ENCODE results near the gene CASZ1. TPM values are rescaled to one million over a fixed set of nuclear protein-coding genes. Genes with fewer than 3 reads are reported as not detected.

The CASZ1 gene
- total and polyA plus RNA-seq, 10 of the 15 experiments (the other 5 are each of a cell fraction or from before 2014, with no cell fraction given) = 0.52 to 9.8 (median 3.7) TPM

DNA sequence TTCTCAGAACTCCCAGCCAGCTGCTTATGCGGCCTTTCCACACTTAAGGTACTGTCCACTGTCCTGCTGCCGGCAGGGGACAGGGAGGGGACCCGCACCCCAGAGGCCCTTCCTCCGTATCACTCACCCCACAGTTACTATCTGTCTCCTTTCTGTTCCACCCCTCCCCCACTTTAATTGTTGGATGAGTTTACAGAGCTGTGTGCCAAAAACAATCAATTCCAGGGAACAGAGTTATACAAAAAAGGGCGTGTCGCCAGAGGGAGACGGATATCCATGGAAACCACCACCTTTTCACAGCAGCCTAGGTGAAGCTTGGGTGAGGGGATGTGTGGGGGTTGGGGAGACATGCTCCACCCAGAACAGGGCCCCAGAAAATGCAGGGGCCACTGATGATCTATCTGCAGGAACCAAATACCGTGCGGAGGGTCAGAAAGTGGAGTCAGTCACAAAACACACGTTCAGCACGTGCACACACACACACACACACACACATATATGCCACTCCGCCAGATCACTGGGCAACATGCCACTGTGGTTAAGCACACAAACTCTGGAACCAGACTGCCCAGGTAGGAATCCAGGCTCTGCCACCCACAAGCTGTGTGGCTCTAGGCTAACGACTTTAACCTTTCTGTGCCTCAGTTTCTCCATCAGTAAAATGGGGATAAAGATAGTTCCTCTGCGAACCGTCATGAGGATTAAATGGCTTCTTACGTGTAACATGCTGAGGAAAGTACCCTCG, 30.5 kb downstream of the CASZ1 start:
- Histone ChIP-seq H3K79me2 (ENCODE audit: control insufficient read depth, insufficient read depth, low read length) (no peaks in the 10 kb centered on the region), H3K9me3 (replicated peaks; ENCODE audit: control insufficient read depth, insufficient read depth, low read length) (no peaks in the 10 kb centered on the region; the same call in 2 of the 3 replicates), H3K4me2 (ENCODE audit: control insufficient read depth, insufficient read depth) (no peak overlapping the region), H3K4me1 (ENCODE audit: control insufficient read depth, insufficient read depth, low read length) (no peaks in the 10 kb centered on the region), H4K20me1 (ENCODE audit: control insufficient read depth, insufficient read depth) (no peaks in the 10 kb centered on the region), H3K36me3 (ENCODE audit: control insufficient read depth in 2 of 2, insufficient read depth in 2 of 2, low read length in 1 of 2) (no peaks in the 10 kb centered on the region), H3K27me3 (replicated peaks in 1 of 2; ENCODE audit: control insufficient read depth in 2 of 2, insufficient read depth in 2 of 2, low read length in 1 of 2) (no peaks in the 10 kb centered on the region; a peak in 1 of 4 replicates), H3K9ac (ENCODE audit: control insufficient read depth, insufficient read depth, low read length) (no peak overlapping the region), H3K27ac (ENCODE audit: control insufficient read depth, insufficient read depth) (no peak overlapping the region), H3K4me3 (no peak overlapping the region), H2AFZ (ENCODE audit: control insufficient read depth, low read depth, low read length) (no peak overlapping the region)
- no peak for FAIRE-seq
- ATAC-seq = no peak
- WGBS (ENCODE audit: insufficient coverage, insufficient replicate concordance, low lambda C conversion rate, missing lambda C conversion rate) = 44% methylated on average over 17 of the region's 17 CpGs
- ChIA-PET CTCF (interaction anchor here (0.7 kb wide), 1 partner anchor 21 kb away, joined by 3 read pairs; no protein-coding TSS in a partner anchor), POLR2A (no interaction called here), RAD21 (ENCODE audit: unreplicated experiment) (no interaction called here), SMC1A (ENCODE audit: uncharacterized antibody, unreplicated experiment) (no interaction called here)
- no TSS peak for BruUV-seq (replicated peaks)
- TF ChIP-seq, protein P1, sequence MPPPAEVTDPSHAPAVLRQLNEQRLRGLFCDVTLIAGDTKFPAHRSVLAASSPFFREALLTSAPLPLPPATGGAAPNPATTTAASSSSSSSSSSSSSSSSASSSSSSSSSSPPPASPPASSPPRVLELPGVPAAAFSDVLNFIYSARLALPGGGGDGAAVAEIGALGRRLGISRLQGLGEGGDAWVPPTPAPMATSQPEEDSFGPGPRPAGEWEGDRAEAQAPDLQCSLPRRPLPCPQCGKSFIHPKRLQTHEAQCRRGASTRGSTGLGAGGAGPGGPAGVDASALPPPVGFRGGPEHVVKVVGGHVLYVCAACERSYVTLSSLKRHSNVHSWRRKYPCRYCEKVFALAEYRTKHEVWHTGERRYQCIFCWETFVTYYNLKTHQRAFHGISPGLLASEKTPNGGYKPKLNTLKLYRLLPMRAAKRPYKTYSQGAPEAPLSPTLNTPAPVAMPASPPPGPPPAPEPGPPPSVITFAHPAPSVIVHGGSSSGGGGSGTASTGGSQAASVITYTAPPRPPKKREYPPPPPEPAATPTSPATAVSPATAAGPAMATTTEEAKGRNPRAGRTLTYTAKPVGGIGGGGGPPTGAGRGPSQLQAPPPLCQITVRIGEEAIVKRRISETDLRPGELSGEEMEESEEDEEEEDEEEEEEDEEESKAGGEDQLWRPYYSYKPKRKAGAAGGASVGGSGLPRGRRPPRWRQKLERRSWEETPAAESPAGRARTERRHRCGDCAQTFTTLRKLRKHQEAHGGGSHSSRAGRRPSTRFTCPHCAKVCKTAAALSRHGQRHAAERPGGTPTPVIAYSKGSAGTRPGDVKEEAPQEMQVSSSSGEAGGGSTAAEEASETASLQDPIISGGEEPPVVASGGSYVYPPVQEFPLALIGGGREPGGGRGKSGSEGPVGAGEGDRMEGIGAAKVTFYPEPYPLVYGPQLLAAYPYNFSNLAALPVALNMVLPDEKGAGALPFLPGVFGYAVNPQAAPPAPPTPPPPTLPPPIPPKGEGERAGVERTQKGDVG (CRISPR knock-in tag; IDR thresholded peaks at IDR 0.05) = no peak
- TF ChIP-seq BHLHE40 (IDR thresholded peaks at IDR 0.05; ENCODE audit: borderline replicate concordance in 1 of 2, low read depth in 2 of 2, low read length in 1 of 2) (peak in 1 of 2 experiments; percentile 33; a peak in 1 of 4 replicates), PRDM15 (CRISPR knock-in tag; IDR thresholded peaks at IDR 0.05) (no peak), PAX5 (IDR thresholded peaks at IDR 0.05; ENCODE audit: borderline replicate concordance, low read depth, low read length) (no peak), SP1 (IDR thresholded peaks at IDR 0.05; ENCODE audit: low read depth, low read length) (no peak), MTA3 (IDR thresholded peaks at IDR 0.05; ENCODE audit: borderline replicate concordance, low read length) (no peak)
- no peak for DNase-seq (ENCODE audit: low read depth, low spot score)
- intact Hi-C loops (cut with micrococcal nuclease; ENCODE audit: unreplicated experiment) (no loop called here), in situ Hi-C loops (cut with MboI) (no loop called here)
